ENCODE results near the gene MBOAT2.

Gene MBOAT2

DNA sequence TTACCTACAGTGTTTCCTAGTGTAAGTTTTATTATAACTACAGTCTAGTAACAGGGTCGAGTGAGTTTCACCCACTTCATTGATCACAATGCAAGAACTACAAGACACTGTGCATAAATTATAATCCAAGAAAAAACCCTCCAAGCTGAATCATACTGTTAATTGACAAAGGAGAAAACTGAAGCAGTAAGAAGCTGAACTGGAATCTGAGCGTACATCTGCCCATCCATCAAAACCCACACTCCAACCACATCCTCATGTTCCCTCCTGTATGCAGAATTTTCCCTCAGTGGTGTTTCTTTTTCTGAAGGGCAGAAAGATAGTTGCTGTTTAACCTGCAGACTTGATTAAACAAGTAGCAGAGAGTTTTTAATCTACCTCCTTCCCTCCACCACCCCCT, 116.6 kb downstream of the MBOAT2 start:
- POLR2A ChIA-PET: no interaction called here
- no peak for DNase-seq (ENCODE audit: extremely low spot score)
- CTCF ChIA-PET: interaction anchor here (0.6 to 1.2 kb wide), 2 partner anchors 13 to 19 kb away, joined by 3 read pairs; no protein-coding TSS in a partner anchor
- TF ChIP-seq, protein P1, sequence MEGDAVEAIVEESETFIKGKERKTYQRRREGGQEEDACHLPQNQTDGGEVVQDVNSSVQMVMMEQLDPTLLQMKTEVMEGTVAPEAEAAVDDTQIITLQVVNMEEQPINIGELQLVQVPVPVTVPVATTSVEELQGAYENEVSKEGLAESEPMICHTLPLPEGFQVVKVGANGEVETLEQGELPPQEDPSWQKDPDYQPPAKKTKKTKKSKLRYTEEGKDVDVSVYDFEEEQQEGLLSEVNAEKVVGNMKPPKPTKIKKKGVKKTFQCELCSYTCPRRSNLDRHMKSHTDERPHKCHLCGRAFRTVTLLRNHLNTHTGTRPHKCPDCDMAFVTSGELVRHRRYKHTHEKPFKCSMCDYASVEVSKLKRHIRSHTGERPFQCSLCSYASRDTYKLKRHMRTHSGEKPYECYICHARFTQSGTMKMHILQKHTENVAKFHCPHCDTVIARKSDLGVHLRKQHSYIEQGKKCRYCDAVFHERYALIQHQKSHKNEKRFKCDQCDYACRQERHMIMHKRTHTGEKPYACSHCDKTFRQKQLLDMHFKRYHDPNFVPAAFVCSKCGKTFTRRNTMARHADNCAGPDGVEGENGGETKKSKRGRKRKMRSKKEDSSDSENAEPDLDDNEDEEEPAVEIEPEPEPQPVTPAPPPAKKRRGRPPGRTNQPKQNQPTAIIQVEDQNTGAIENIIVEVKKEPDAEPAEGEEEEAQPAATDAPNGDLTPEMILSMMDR (IDR thresholded peaks at IDR 0.05; ENCODE audit: control extremely low read depth, extremely low read depth, low read depth, missing control alignments): no peak

- ChIA-PET CTCF (no interaction called here), POLR2A (no interaction called here)
- TF ChIP-seq, protein P1 (IDR thresholded peaks at IDR 0.05; ENCODE audit: control extremely low read depth, extremely low read depth, low read depth, missing control alignments): no peak
- DNase-seq (ENCODE audit: extremely low spot score): no peak
Measured at GRCh38 chr2:8886202-8886518, 117.3 kb downstream of the MBOAT2 start.

- ChIA-PET CTCF (no interaction called here), POLR2A (no interaction called here)
- DNase-seq (ENCODE audit: extremely low spot score): no peak
- TF ChIP-seq, protein P1 (IDR thresholded peaks at IDR 0.05; ENCODE audit: control extremely low read depth, extremely low read depth, low read depth, missing control alignments): no peak
Measured at GRCh38 chr2:8885449-8886201, 117.9 kb downstream of the MBOAT2 start.

DNA sequence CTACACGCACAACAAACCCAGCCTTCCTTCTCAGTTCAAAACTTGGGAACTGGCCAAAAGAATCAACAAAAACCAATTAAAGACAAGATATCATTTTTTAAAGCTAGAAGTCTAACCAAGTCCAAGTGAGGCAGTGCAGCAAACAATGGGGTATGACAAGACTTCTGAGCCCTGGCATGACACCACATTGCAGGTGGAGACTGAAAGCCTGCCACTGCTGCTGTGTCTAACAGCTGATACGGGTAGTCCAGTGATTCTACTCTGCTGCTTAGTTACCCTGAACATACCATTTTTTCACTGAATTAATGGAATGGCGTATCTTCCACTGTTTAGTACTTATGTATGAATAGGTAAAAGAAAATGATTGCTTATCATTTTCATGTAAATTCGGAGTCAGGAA, 118.7 kb downstream of the MBOAT2 start:
- ChIA-PET CTCF (no interaction called here), POLR2A (no interaction called here)
- no peak for DNase-seq (ENCODE audit: extremely low spot score)
- TF ChIP-seq, protein P1 (IDR thresholded peaks at IDR 0.05; ENCODE audit: control extremely low read depth, extremely low read depth, low read depth, missing control alignments): no peak

GRCh38 chr2:8882094-8882493, 121.4 kb downstream of the MBOAT2 start:
- ChIA-PET CTCF (interaction anchor here (1.1 to 1.7 kb wide), 7 partner anchors 9 to 255 kb away, joined by 3 to 9 read pairs (median 3); no protein-coding TSS in a partner anchor), POLR2A (no interaction called here)
- no peak for DNase-seq (ENCODE audit: extremely low spot score)
- TF ChIP-seq, protein P1 (IDR thresholded peaks at IDR 0.05; ENCODE audit: control extremely low read depth, extremely low read depth, low read depth, missing control alignments): no peak

- TF ChIP-seq, protein P1 (IDR thresholded peaks at IDR 0.05; ENCODE audit: control extremely low read depth, extremely low read depth, low read depth, missing control alignments): no peak
- DNase-seq (ENCODE audit: extremely low spot score): no peak
- CTCF ChIA-PET: interaction anchor here (0.9 kb wide), 1 partner anchor 14 kb away, joined by 3 read pairs; no protein-coding TSS in a partner anchor
- POLR2A ChIA-PET: no interaction called here
Measured at GRCh38 chr2:8877894-8878293, 125.6 kb downstream of the MBOAT2 start.

Measured in GM10248 (cell line).